Endothelial cell (in vitro differentiated cells): Measurements from ENCODE around the gene BCAM. TPM values are rescaled to one million over a fixed set of nuclear protein-coding genes. Genes with fewer than 3 reads are reported as not detected.
"Not testable (repeated sequence)": the region's sequence is repeated elsewhere in the genome, so short reads cannot be mapped to it uniquely, and the experiment has no call there.

Experiments
- DNase-seq: peaks from one replicate; pipeline ENCODE4 v3.0.0; 2021; ENCODE audit warnings: low spot score
- H3K27ac Mint-ChIP-seq: one replicate; pipeline ENCODE4 v1.8.0; 2021; ENCODE audit warnings: mixed read lengths, inconsistent platforms; ENCODE audit not compliant: unreplicated experiment
- H3K27me3 Mint-ChIP-seq: one replicate; pipeline ENCODE4 v1.8.0; 2021; ENCODE audit warnings: mild to moderate bottlenecking, moderate library complexity, mixed read lengths, inconsistent platforms; ENCODE audit not compliant: unreplicated experiment
- H3K36me3 Mint-ChIP-seq: one replicate; pipeline ENCODE4 v1.8.0; 2021; ENCODE audit warnings: mild to moderate bottlenecking, low read depth, mixed read lengths, inconsistent platforms; ENCODE audit not compliant: unreplicated experiment
- H3K4me1 Mint-ChIP-seq: one replicate; pipeline ENCODE4 v1.8.0; 2021; ENCODE audit warnings: mild to moderate bottlenecking, mixed read lengths, inconsistent platforms; ENCODE audit not compliant: unreplicated experiment
- H3K4me3 Mint-ChIP-seq: one replicate; pipeline ENCODE4 v1.8.0; 2021; ENCODE audit warnings: mild to moderate bottlenecking, mixed read lengths, inconsistent platforms; ENCODE audit not compliant: unreplicated experiment
- H3K9me3 Mint-ChIP-seq: one replicate; pipeline ENCODE4 v1.8.0; 2021; ENCODE audit warnings: mixed read lengths, inconsistent platforms; ENCODE audit not compliant: unreplicated experiment
- total RNA-seq: library from RNA; stranded (reverse); fragmentation: NEBNext Ultra II Directional; extraction: Animal tissue kit (Norgen Biotek cat#: 25700); gene quantifications from one replicate; pipeline ENCODE4 v1.2.1, GENCODE V29; 2021; ENCODE audit not compliant: unreplicated experiment
- TF ChIP-seq, protein P1 (sequence below): fragments of 200-600 bp; sonication (generic); IDR thresholded peaks from one replicate; pipeline ENCODE4 v1.5.0; 2021; ENCODE audit warnings: antibody characterized with exemption; ENCODE audit not compliant: unreplicated experiment

Gene BCAM
- total RNA-seq, 1 donor from 2014 or later, result 6.9 TPM

- H3K9me3 Mint-ChIP-seq, result no peaks in the 10 kb centered on the region
- H3K27me3 Mint-ChIP-seq, result peaks cover 26% of the 10 kb centered on the region
- peak overlapping the region; percentile 100 for H3K4me3 Mint-ChIP-seq
- H3K27ac Mint-ChIP-seq, result peak overlapping the region; percentile 99
- TF ChIP-seq, protein P1, sequence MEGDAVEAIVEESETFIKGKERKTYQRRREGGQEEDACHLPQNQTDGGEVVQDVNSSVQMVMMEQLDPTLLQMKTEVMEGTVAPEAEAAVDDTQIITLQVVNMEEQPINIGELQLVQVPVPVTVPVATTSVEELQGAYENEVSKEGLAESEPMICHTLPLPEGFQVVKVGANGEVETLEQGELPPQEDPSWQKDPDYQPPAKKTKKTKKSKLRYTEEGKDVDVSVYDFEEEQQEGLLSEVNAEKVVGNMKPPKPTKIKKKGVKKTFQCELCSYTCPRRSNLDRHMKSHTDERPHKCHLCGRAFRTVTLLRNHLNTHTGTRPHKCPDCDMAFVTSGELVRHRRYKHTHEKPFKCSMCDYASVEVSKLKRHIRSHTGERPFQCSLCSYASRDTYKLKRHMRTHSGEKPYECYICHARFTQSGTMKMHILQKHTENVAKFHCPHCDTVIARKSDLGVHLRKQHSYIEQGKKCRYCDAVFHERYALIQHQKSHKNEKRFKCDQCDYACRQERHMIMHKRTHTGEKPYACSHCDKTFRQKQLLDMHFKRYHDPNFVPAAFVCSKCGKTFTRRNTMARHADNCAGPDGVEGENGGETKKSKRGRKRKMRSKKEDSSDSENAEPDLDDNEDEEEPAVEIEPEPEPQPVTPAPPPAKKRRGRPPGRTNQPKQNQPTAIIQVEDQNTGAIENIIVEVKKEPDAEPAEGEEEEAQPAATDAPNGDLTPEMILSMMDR, result no peak
- H3K36me3 Mint-ChIP-seq, result peaks cover 34% of the 10 kb centered on the region
- DNase-seq, result no peak
- peaks cover 48% of the 10 kb centered on the region for H3K4me1 Mint-ChIP-seq
Observed at GRCh38 chr19:44850641-44851109, 41.8 kb downstream of the BCAM start.

GRCh38 chr19:44851427-44851826 lies 42.5 kb downstream of the BCAM start:
- H3K27ac Mint-ChIP-seq, result peak overlapping the region; percentile 52
- peak overlapping the region; percentile 65 for H3K4me3 Mint-ChIP-seq

DNA sequence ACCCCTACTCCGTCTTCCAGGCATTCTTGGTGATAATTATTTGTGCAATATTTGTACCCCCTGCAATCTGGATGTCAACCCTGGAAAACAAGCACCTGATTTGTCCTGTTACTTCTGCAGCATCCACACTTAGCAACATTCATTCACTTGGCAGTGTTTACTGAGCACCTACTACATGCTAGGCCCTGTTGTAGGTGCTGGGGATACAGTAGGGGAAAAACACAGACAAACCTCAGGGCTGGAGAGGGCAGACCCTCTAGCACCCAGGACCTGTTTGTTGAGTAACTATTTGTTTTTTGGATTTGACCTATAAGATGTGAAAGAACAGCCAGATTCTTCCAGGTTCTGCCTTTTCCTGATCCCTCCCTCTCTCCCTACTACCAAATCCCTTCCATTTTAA lies 46.7 kb downstream of the BCAM start:
- peak overlapping the region; percentile 48 for H3K27ac Mint-ChIP-seq
- peaks cover 23% of the 10 kb centered on the region for H3K4me1 Mint-ChIP-seq
- H3K27me3 Mint-ChIP-seq, result no peaks in the 10 kb centered on the region
- DNase-seq, result no peak
- TF ChIP-seq, protein P1, result no peak
- peaks cover 21% of the 10 kb centered on the region for H3K36me3 Mint-ChIP-seq
- peak overlapping the region; percentile 73 for H3K4me3 Mint-ChIP-seq
- no peaks in the 10 kb centered on the region for H3K9me3 Mint-ChIP-seq

More at GRCh38 chr19:44851427-44851826, 42.5 kb downstream of the BCAM start:
- TF ChIP-seq, protein P1, result no peak
- peaks cover 50% of the 10 kb centered on the region for H3K4me1 Mint-ChIP-seq
- H3K27me3 Mint-ChIP-seq, result peaks cover 26% of the 10 kb centered on the region
- H3K9me3 Mint-ChIP-seq, result no peaks in the 10 kb centered on the region
- DNase-seq, result no peak
- H3K36me3 Mint-ChIP-seq, result peaks cover 37% of the 10 kb centered on the region

DNA sequence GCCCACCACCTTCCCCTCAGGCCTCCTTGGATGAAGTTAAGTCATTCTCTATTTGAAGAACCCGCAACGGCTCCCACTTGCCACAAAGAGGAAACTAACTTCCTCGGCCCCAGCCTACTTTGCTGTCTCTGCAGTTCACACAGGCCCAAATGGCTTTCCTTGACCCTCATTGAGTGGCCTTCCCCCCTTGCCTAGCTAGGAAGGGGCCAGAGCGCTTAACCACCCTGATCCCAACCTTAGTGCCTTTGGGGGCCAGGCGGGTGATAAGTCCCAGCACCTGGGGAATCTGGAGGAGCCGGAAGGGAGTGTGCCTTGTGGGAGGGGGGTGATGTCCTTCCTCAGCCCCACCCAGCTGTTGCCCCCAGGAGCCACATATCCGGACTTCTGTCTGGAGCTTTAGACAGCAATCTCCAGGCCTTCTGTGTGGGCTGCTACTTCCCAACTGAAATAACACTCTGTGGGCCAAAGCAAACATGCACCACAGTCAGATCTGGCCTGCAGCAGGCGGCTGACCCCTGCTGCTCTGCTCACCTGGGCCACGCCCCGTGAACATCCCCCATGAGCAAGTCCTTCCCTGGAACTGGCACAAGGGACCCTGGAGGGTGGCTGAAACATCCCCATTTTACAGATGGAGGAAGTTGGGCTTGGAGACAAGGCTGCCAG lies 47.6 kb downstream of the BCAM start:
- H3K36me3 Mint-ChIP-seq, result peaks cover 28% of the 10 kb centered on the region
- DNase-seq, result no peak
- no peak overlapping the region for H3K27ac Mint-ChIP-seq
- TF ChIP-seq, protein P1, result no peak
- H3K9me3 Mint-ChIP-seq, result no peaks in the 10 kb centered on the region
- peaks cover 15% of the 10 kb centered on the region for H3K4me1 Mint-ChIP-seq
- no peaks in the 10 kb centered on the region for H3K27me3 Mint-ChIP-seq
- peak overlapping the region; percentile 37 for H3K4me3 Mint-ChIP-seq

DNA sequence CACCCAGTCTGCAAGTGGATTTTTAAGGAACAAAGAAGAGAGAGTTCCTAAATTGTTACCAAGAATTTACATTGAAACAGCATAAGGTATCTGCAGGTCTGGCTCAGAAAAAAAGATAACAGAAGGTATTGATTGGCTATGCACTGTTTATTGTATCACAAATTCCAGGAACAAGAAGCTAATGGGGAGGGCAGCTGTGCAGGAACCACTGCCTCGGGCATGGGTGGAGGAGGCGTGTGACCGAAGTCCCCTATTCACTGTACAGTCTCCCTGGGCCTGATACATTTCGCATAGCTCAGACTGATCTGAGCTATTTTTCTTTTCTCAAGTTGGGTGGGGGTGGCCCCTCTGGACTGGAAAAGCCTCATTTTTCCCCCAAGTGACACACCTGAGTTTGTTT lies 48.9 kb downstream of the BCAM start:
- TF ChIP-seq, protein P1, result no peak
- Mint-ChIP-seq H3K27ac (peak overlapping the region; percentile 70), H3K4me3 (no peak overlapping the region), H3K36me3 (peaks cover 21% of the 10 kb centered on the region), H3K4me1 (peaks cover 5% of the 10 kb centered on the region), H3K27me3 (no peaks in the 10 kb centered on the region), H3K9me3 (no peaks in the 10 kb centered on the region)
- DNase-seq, result no peak

DNA sequence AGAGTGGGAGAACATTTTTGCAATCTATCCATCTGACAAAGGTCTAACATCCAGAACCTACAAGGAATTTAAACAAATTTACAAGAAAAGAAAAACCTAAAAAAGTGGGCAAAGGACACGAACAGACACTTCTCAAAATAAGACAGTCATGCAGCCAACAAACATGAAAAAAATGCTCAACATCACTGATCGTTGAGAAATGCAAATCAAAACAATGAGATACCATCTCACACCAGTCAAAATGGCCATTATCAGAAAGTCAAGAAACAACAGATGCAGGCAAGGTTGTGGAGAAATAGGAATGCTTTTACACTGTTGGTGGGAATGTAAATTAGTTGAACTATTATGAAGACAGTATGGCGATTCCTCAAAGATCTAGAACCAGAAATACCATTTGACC lies 52.7 kb downstream of the BCAM start:
- H3K27me3 Mint-ChIP-seq, H3K27ac Mint-ChIP-seq, H3K9me3 Mint-ChIP-seq, DNase-seq, H3K4me3 Mint-ChIP-seq: not testable (repeated sequence)
- peaks cover 27% of the 10 kb centered on the region for H3K36me3 Mint-ChIP-seq
- peaks cover 11% of the 10 kb centered on the region for H3K4me1 Mint-ChIP-seq
